HG02884 (cell line): ENCODE results near the gene HCN3.

ENCODE experiments used
- ATAC-seq: cut with Tn5 transposase; IDR thresholded peaks from one replicate; pipeline ENCODE4 v1.9.1; 2021; ENCODE audit warnings: mild to moderate bottlenecking, moderate library complexity; ENCODE audit not compliant: unreplicated experiment

HCN3 gene

DNA sequence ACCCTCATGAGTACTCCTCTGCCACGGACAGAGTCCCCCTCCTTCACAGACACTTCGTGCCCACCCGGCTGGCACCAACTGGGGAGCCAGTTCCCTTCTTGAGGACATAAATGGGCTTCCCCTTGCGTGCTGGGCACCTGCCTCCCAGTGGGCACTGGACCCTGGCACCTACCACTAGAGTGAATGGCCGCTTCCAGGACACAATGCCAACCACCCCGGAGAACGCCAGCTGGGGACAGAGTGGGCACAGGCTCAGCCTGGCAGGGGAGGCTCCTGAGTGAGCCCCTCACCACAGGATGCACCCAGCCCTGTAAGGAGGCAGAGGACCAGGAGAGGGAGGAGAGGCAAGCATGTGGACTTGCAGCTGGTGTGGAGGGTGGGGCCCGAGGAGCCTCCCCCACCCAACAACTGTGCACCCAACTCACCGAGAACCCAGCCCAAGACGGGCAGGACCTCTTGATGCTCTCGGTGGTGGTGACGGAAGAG, 23.0 kb upstream of the HCN3 start:
- ATAC-seq = no peak

DNA sequence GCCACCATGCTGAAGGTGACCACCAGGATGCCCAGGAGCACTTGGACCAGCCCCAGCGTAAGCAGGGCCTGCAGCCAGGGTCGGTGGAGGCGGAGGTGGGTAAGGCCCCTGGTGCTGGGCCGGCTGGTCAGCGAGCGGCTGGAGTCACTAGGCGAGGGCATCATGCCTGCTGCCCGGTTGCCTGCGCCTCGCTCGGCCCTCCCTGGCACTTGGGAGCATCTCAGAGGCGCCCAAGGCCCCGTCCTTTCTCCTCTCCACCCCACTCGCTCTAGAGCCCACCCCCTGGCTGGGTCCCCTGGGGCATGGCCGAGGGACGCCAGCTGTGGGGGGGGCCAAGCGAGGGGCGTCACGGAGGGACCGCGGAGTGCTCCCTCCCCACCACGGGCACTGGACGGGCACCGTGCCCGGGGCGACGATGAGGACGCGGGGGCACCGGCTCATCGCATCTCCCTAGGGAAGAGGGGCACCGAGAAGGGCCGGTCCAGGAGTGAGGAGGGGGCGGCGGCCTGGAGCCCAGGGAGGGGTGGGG, 22.5 kb upstream of the HCN3 start:
- no peak for ATAC-seq

DNA sequence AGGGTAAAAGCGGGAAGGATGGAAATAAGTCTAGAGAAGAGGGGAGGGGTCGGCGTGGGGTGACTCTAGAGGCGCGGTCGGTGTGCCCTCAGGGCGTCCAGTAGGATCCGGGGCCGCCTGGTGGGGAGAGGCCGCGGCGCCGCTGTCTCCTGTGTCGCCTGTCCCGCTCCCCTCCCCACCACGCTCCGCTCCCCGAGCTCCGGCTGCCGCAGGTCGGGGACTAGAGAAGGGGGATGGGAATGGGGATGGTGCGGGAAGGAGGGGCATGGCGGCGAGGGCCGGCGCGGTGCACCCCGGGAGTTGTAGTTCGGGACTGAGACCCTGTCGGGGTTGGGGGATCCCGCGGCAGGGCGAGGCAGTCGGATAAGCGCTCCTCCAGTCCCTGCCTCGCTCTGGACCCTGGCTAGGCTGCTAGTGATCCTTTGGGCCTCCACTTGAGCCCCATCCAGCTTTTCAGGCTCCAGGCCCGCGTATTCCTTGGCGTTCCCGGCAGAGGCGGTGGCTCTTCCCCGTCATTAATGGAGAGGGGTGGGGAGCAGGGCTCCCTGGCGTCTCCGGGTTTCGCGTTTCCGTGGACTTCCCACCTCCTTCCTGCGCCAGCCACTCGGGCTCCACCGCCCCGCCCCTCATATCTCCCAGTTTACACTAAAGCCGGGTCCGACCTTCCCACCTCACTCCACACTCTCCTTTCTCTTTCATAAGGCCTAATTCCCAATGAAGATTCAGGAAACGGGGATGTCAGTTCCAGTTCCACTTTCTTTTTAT, 21.8 kb upstream of the HCN3 start, which contains the start of gene ENTREP3:
Gene ENTREP3, minus strand, starts transcription at position 241 of the 765 bp plus-strand sequence. CDS start 606 bp downstream, outside the sequence.
- ATAC-seq = no peak

DNA sequence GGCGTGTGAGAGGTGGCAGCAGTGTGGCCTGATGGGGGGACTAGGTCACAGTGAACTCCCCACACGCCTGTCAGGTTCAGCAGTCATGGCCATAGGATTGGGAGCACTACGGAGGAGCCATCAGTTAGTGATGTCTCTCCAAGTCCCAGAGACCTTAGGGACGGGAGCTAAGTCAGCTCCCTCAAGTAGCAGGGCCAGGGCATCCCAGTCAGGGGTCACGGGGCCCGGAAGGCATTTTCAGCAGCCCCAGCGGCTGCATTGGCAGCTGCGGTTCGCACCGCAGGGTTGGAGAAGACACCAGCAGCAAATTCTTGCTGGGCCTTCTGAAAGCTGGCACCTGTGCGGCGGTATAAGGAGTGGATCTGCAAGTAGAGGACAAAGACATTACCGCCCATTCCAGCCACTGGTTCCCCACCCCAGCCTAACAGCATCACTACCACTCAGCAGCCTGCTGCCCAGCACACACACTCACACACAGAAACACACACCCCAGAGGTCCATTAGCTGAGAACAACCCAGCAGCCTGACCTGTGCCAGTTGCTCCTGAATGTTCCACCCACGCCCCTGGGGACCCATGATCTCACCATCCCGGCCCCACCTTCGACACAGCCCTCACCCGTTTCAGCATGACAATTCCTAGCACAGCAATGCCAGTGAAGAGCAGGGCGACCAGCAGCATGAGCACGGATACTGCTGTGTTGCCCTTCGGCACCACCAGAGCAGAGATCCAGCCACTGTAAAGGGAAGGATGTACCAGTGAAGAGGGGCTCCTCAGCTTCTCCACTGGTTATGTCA, 21.0 kb upstream of the HCN3 start:
- ATAC-seq = no peak

DNA sequence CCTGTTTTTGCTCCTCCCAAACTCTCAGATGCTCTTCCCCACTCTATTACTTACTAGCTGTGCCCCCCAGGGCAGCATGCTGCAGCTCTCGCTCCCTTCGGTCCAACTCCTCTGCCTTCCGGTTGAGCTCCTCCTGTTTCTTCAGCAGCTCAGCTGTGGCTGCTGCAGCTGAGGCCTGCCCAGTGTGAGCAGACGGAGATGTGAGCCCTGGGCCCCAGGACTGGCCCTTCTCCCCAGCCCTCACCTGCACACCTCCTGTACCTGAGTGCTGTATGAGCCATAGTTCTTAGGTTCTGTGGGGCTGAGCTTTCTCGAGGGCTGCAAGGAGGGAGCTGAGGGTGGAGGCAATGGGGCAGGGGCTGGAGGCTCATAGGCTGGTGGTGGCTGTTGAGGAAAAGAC, 17.0 kb upstream of the HCN3 start:
- no peak for ATAC-seq

DNA sequence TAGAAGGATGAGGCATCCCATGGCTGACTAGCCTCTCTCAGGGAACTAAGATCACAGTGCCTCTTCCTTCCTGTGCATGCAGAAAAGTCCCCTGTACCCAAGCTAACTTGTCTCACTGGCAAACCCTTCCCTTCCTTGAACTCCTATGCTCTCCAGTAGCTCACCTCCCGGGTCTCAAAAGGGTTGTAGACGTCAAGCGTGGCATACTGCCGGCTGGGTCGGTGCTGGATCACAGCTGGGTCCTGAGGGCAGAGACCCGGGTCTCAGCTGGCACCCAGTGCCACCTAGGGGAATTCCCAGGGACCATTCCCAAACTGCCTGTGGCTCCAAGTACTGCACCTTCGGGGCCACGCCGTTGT, 15.8 kb upstream of the HCN3 start:
- no peak for ATAC-seq

DNA sequence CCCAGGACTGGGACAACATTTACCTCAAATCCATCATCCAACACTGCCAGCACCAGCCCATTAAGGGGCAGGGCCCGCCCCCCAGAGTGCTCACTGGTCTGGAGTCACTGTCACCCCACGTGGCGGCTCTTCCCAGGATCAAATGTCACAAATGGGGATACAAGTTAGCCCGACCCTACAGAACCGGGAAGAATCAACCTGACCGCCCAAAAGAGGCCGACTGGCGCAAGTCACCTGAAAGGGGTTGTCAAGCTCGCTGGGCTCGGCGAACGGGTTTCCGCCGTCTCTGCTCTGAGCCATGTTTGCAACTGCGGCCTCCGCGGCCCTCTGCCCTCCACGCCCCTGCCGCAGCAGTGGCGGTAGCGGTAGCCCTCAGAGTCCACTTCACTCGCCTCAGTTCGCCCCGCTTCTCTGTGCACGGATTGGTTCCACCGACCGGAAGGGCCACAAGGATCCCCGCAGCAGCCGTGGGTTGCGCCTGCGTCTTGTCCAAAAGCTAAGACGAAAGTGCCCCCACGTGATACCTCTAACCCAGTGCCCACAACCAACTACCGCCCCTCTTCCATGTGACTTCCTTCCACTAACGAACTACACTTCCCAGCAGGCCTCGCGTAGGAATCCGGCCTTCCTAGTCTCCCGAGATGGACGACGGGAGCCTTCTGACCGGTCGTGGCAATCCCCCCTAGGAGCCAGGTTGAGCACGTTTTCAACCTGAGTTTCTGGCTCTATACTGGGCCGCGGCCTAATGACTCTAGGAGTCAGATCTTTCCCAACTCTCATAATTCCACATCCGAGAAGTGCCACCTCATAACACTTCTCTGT, 15.2 kb upstream of the HCN3 start, which contains the start of gene SCAMP3:
Gene SCAMP3, minus strand, starts transcription at position 509 of the 822 bp plus-strand sequence. Its CDS starts 209 bp downstream, at position 300.
- peak; percentile 93 for ATAC-seq

DNA sequence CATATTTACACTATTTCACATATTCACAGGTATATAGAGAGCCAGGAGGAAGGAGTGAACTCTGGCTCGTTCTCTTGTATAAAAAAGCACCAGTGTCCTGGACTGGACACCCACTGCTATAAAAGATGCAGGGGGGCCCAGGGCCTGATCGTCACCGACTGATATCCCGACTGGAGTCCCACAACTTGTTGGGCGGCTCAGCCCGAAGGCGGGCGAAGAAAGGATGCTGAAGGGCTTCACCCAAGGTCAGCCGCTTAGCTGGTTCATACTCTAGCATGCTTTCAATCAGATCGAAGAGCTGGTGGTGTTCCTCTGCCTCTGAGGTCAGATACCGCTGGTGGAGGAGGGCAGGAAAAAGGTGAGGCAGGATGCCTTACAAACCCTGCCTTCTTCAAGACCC, 14.2 kb upstream of the HCN3 start:
- ATAC-seq = no peak

DNA sequence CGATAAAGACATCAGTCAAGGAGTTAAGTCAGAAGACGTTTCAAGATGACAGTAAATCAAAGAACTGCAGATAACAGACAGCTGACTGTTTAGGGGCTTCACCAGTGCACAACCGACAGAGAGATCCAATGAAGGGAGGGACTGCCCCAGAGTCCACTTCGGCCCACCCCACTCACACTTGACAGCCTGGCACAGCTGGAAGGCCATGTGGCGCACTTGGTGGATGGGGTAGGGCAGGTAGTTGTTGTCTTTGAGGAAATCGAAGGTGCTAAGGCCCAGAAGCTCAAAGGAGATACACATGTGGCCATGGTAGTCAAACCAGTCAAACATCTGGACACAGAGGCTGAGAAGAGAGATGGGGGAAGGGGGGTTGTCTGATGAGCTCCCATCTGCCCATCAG, 10.7 kb upstream of the HCN3 start:
- ATAC-seq = no peak

DNA sequence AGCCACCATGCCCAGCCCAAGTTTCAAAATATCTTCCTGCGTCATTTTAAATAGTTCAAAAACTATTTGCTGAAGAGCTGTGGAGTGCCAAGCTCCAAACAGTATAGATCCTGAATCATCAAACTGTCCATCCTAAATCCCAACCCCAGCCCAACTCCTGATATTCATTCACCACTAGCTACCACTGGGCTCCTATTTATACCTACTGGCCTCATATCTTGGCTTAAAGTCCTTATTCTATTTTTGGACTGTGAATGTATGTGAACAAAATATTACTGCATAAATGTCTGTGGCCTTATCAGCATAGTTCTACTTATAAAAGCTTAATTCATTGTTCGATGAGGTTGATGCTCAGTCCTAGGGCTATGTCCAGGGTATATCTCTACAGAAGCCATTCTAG, 9.9 kb upstream of the HCN3 start:
- ATAC-seq = no peak

DNA sequence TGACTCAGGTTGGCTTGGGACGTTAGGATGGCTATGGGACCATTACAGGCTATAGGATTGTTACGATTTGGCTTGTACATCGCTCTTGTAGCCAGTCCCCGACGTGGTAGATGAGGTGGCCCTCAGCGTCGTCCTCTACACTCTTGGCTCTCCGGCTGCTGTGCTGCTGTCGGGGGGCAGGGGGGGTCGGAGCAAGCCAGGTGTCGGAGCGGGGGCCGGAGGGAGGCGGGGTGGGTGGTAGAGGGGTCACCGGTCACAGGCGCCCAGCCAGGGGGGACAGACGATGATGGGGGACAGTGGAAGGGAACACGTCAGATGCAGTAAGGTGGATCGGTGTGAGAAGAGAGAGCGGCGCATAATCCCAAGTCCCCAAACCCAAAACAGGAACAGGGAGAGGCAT, 8.6 kb upstream of the HCN3 start:
- ATAC-seq = no peak

DNA sequence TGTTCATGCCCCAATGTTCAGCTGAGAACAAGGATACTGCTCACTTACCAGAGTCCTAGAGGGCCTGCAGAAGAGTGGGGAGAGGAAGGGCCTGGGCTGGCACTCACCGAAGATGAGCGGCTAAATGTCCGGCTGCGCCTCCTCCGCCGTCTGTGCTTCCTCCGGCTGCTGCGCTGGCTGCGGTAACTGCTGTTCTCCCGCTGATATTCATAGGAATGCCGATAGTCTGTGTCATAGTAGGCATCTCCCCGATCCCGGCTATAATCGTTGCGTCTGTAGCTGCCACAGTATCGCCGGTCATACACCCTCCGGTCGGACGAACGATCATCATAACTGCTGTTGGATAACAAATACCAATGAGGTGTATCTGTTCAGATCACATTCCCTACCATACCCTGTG, 7.9 kb upstream of the HCN3 start:
- ATAC-seq = no peak

DNA sequence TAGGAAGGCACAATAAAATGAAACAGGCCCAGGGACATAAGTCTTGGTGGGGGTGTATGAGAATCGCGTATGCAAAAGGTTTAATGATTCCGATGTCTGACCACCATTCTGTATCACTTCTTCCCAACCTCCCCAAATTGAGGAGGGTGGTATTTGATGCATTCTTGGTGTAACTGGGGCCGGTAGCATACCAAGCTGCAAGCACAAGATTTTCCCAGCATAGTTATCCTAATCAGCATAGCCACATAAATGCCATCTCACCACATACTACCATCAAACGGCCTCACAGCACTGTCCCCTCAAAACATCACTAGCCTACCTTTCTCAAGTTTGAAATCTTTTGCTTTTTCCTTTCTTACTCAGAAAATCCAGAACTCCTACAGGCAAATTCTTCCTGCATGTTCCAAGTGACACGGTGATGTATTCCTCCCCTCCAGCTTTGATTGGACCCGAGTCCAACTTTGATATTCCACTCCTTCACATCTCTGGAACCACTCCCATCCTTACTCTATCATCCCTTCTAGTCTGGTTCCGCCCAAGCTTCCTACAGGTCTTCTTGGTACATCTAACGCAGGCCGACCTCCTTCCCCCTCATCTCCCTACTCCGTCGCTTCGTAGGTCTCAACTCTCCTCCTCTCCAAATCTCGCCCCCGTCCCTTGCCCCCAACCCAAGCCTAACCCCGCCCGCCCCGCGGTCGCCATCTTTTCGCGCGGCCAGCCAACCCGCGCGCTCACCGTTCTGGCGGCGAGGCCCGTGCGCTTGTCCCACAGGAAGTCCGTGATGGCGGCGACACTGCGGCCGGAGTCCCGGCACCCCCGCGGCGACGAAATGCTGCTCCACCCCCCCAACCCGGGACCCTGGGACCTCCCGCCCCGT, 4.6 kb upstream of the HCN3 start:
- peak; percentile 20 for ATAC-seq

DNA sequence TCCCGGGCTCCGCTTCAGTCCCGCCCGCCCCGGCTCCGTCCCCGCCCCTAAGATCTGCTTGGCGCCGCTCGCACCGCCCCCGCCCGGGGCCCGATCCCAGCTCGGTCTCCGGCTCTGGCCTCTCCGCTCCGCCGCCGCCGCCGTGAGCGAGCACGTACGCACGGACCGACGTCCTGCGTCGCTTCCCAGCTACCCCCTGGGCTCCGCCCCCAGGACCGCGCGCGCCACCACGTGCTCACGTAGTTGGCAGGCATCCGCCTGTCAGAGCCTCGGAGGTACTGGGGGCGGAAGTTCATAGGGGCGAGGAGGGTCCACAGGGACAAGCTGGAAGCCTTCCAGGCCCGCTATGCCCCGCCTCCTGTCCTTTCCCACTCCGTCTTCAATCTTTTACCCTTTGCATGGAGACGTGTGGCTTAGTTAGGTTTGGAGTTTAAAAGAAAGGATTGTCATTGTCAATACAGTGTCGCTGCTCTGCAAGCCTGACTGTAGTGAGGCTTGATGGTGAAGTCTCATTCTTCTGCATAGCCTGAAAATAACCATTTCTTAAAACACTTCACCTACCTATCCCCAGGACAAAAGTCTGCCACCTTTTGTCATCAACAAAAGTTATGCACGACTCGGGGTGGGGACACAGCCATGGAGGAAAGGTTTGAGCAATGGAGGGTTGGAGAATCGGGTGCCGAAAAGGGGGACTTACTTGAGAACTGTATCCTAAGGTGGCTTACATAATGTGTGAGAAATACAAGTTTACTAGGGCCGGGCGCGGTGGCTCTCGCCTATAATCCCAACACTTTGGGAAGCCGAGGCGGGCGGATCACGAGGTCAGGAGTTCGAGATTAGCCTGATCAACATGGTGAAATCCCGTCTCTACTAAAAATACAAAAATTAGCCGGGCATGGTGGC, 3.7 kb upstream of the HCN3 start, which contains the start of gene CLK2:
Gene CLK2, minus strand, starts transcription at position 162 of the 903 bp plus-strand sequence. CDS start 2,527 bp downstream, outside the sequence.
- peak; percentile 74 for ATAC-seq

DNA sequence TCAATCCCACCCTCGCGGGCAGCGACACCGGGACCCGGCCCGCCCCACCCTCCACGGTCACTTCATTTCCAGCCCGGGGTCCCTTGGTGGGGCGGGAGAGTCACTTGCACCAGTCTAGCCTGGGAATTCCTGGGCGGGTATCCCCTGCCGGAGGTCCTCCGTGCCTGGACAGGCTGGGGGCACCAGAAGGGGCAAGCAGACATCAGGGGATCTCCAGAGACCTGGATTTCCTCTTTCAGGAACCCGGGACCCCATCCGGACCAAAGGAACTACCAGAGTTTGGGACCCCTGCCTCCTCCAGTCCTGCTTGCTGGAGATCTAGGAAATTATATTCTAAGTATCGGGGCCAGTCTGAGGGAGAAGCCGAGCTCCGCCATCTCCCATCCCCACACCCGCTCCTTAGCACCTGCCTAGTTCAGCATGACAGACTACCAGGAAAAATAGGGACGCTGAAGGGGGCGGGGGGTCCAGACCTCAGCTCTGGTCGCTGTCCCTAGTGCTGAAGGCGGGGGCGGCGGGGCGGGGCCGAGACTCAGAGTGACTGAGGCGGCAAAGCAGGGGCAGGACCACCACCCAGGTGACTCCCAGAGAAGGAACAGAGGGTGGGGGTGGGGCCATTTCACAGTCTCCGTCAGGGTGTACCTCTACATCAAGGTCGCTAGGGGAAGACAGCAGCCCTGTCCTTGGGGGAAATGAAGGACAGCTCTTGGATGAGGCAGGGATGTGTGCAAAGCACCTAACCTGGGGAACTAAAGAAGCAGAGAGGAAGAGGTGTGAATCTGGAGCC, 832 bp downstream of the HCN3 start:
- ATAC-seq = no peak

DNA sequence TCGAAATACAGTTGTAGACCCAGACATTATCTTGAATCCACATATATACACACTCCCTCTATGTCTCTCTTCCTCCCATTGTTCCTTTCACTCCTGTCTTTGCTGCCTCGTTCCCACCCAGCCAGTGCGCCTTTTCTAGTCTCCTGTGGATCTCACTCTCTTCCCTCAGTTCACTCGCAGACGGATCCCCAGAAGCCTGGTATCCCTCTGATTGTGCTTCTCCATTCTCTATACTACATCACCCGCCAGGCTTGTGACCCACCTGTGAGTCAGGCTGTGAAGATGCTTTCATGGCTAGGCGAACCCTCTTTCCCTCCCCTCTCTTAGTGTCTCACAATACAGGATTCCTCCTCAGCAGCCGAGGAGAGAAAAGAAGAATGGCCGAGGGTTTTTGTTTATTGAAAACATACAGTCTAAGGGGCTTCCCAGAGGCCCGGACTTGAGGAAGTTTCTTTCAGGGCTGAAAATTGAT, 1.5 kb downstream of the HCN3 start:
- ATAC-seq = no peak

DNA sequence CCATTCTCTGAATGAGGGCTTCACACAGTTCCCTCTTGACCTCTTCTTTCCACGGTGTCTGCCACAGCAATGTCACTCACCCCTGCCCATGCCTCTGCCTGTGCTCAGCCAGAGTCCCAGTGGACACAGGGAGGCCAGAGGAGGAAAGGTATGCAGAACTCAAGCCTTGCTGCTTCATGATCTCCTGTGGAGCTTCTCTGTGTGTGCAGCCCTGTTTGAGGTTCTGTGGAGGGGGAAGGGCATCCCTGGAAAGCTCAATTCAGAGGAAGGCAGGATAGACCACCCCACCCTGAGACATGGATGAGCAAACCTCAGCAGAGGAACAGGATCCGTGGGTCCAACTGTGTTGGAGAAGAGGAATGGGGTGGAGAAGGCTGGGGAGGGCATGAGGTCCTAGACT, 2.0 kb downstream of the HCN3 start:
- ATAC-seq = no peak
